Bronchial epithelial cell (primary cell): Measurements from ENCODE around the gene MYD88. TPM values are rescaled to one million over a fixed set of nuclear protein-coding genes. Genes with fewer than 3 reads are reported as not detected.

Source experiments
- DNase-seq: peaks from one replicate; pipeline ENCODE4 v3.0.0-alpha.2; 2010; ENCODE audit warnings: low read depth
- FAIRE-seq: peaks from 2 replicates; lab custom pipeline; 2011; peaks lifted over from hg19 to GRCh38; lab: Jason Lieb, UNC
- H3K27me3 ChIP-seq: 2 replicates; pipeline ENCODE4 v1.5.1; 2011; ENCODE audit warnings: low read length; ENCODE audit not compliant: control insufficient read depth, insufficient read depth
- H3K36me3 ChIP-seq: 2 replicates; pipeline ENCODE4 v1.5.1; 2011; ENCODE audit warnings: low read length; ENCODE audit not compliant: control insufficient read depth, insufficient read depth
- H3K4me3 ChIP-seq: 2 replicates; pipeline ENCODE4 v1.5.1; 2011; ENCODE audit warnings: mild to moderate bottlenecking, low read depth, low read length, control low read depth
- CTCF ChIP-seq: IDR thresholded peaks from 2 replicates; pipeline ENCODE4 v1.5.1; 2011; ENCODE audit warnings: mild to moderate bottlenecking, moderate library complexity, low read length, control low read depth, inconsistent platforms; ENCODE audit not compliant: insufficient read depth, severe bottlenecking
- total RNA-seq: library from RNA; depleted of rRNA; stranded (reverse); fragments of >200 nt; gene quantifications from 2 replicates; pipeline ENCODE4 v1.2.1, GENCODE V29; 2014

Gene MYD88
- 14.7 and 21.5 TPM in 2 replicates for total RNA-seq

DNA sequence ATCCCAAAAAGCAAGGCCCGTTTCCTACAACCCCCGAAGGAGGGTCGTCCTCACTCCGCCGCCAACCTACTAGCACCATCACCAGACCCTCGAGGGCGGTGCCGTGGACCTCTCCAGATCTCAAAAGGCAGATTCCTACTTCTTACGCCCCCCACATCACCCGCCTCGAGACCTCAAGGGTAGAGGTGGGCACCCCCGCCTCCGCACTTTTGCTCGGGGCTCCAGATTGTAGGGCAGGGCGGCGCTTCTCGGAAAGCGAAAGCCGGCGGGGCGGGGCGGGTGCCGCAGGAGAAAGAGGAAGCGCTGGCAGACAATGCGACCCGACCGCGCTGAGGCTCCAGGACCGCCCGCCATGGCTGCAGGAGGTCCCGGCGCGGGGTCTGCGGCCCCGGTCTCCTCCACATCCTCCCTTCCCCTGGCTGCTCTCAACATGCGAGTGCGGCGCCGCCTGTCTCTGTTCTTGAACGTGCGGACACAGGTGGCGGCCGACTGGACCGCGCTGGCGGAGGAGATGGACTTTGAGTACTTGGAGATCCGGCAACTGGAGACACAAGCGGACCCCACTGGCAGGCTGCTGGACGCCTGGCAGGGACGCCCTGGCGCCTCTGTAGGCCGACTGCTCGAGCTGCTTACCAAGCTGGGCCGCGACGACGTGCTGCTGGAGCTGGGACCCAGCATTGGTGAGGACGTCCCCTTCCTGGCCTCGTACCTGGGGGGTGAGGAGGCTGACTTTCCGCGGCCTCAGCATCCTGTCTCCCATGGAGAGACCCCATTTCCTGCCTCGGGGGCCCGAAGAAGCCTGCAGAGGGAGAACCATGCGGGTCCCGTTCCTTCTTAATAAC lies at the start of gene MYD88:
TSS of gene MYD88 (plus strand) at position 313 of the 842 bp plus-strand sequence. CDS start at position 353, 40 bp downstream.
- peaks cover 12% of the 10 kb centered on the region for H3K36me3 ChIP-seq
- peak; percentile 10 for TF ChIP-seq CTCF
- peak within 1 kb of the TSS; percentile 85 for H3K4me3 ChIP-seq
- no peaks in the 10 kb centered on the region for H3K27me3 ChIP-seq
- no peak for DNase-seq
- FAIRE-seq = no peak

- no peak for FAIRE-seq
- no peaks in the 10 kb centered on the region for H3K36me3 ChIP-seq
- H3K4me3 ChIP-seq = no peak overlapping the region
- no peak for DNase-seq
- peaks cover 2% of the 10 kb centered on the region for H3K27me3 ChIP-seq
- no peak for TF ChIP-seq CTCF
These were observed 49.3 kb upstream of the MYD88 start for GRCh38 chr3:38089163-38089562.

- Histone ChIP-seq H3K27me3 (peaks cover 7% of the 10 kb centered on the region), H3K36me3 (no peaks in the 10 kb centered on the region), H3K4me3 (no peak overlapping the region)
- DNase-seq (no peak), FAIRE-seq (no peak)
- no peak for TF ChIP-seq CTCF
These were observed 48.0 kb upstream of the MYD88 start for GRCh38 chr3:38090453-38090852.

- peaks cover 9% of the 10 kb centered on the region for H3K27me3 ChIP-seq
- no peak for DNase-seq
- TF ChIP-seq CTCF = no peak
- peak; percentile 73 for FAIRE-seq
- H3K4me3 ChIP-seq = no peak overlapping the region
- no peaks in the 10 kb centered on the region for H3K36me3 ChIP-seq
These were observed 43.5 kb upstream of the MYD88 start for GRCh38 chr3:38094999-38095398.

DNA sequence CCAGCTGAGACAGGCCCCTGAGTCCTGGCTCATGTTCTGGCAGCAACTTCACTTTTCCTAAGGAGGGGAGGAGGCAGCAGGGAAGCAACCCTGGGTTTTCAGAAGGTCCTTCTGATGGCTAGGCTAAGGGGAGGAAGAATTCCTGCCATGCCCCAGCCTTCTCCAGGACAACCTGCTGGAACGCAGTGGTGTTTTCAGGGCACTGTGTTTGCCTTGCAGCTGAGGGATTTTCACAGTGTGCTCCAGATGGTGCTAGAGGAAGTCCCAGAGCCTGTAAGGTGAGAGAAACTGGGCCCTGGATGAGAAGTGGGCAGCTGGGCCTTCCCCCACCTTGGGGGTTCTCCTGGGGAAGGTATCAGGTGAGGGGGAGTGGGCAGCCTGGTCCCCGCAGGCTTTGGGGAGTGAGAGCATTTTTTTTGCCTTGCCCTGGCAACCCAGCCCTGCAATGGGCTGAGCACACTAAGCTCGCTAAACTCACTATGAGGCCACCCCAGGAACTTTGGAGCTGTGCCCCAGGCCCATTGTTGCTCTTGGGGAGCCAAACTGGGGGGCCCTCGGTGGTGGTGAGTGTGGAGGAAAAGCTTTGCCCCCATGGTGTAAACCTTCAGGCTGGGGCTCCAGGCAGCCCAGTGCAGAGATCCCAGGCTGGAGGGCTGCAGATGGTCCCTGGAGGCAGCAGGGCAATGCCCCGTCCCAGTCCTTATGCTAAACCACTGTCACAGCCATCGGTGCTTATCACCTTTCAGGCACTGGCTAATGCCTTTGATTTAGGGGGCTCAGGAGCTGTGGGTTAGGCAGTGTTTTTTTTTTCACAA lies 42.6 kb upstream of the MYD88 start:
- Histone ChIP-seq H3K4me3 (no peak overlapping the region), H3K27me3 (peaks cover 9% of the 10 kb centered on the region), H3K36me3 (no peaks in the 10 kb centered on the region)
- FAIRE-seq = peak; percentile 52
- no peak for DNase-seq
- TF ChIP-seq CTCF = no peak
